Measurements from ENCODE around the gene TMEM17.

The TMEM17 gene

GRCh38 chr2:62498739-62499138, 7.3 kb downstream of the TMEM17 start:
- no peak for TF ChIP-seq CTCF (IDR thresholded peaks at IDR 0.05; ENCODE audit: low read depth, low read length, missing control alignments)
- DNase-seq (ENCODE audit: low read depth), result no peak
- no peak overlapping the region for H3K4me3 ChIP-seq (ENCODE audit: low read depth, low read length)

- no peak for TF ChIP-seq CTCF (IDR thresholded peaks at IDR 0.05; ENCODE audit: low read depth, low read length, missing control alignments)
- no peak for DNase-seq (ENCODE audit: low read depth)
- H3K4me3 ChIP-seq (ENCODE audit: low read depth, low read length), result no peak overlapping the region
Measured at GRCh38 chr2:62495761-62496160, 10.2 kb downstream of the TMEM17 start.

GRCh38 chr2:62492048-62492447, 13.9 kb downstream of the TMEM17 start:
- no peak for DNase-seq (ENCODE audit: low read depth)
- TF ChIP-seq CTCF (IDR thresholded peaks at IDR 0.05; ENCODE audit: low read depth, low read length, missing control alignments), result no peak
- no peak overlapping the region for H3K4me3 ChIP-seq (ENCODE audit: low read depth, low read length)

- no peak overlapping the region for H3K4me3 ChIP-seq (ENCODE audit: low read depth, low read length)
- no peak for DNase-seq (ENCODE audit: low read depth)
- TF ChIP-seq CTCF (IDR thresholded peaks at IDR 0.05; ENCODE audit: low read depth, low read length, missing control alignments), result no peak
Measured at GRCh38 chr2:62489702-62490101, 16.3 kb downstream of the TMEM17 start.

- no peak overlapping the region for H3K4me3 ChIP-seq (ENCODE audit: low read depth, low read length)
- no peak for DNase-seq (ENCODE audit: low read depth)
- no peak for TF ChIP-seq CTCF (IDR thresholded peaks at IDR 0.05; ENCODE audit: low read depth, low read length, missing control alignments)
Measured at GRCh38 chr2:62489162-62489561, 16.8 kb downstream of the TMEM17 start.

- no peak for DNase-seq (ENCODE audit: low read depth)
Measured at GRCh38 chr2:62486439-62486765, 19.6 kb downstream of the TMEM17 start.

More at GRCh38 chr2:62486439-62486765, 19.6 kb downstream of the TMEM17 start:
- TF ChIP-seq CTCF (IDR thresholded peaks at IDR 0.05; ENCODE audit: low read depth, low read length, missing control alignments), result no peak
- no peak overlapping the region for H3K4me3 ChIP-seq (ENCODE audit: low read depth, low read length)
